ENCODE measurements around the gene ASL. TPM values are rescaled to one million over a fixed set of nuclear protein-coding genes. Genes with fewer than 3 reads are reported as not detected.

The ASL gene
- total and polyA plus RNA-seq, 4 donors: 60.3 to 272 (median 252) TPM

GRCh38 chr7:66052447-66052846, 23.2 kb upstream of the ASL start:
- 65% methylated on average over 6 of the region's 6 CpGs for WGBS
- no peaks in the 10 kb centered on the region for H3K36me3 ChIP-seq (ENCODE audit: control insufficient read depth in 4 of 4, insufficient read depth in 3 of 4, low read depth in 1 of 4, low read length in 3 of 4)
- peaks cover 0 to 4% (median 0%) of the 10 kb centered on the region in 4 donors for H3K4me1 ChIP-seq (ENCODE audit: control insufficient read depth in 4 of 4, insufficient read depth in 4 of 4, low read length in 3 of 4)
- TF ChIP-seq SP1 (IDR thresholded peaks at IDR 0.05): peak; percentile 29
- no peak for TF ChIP-seq JUND (IDR thresholded peaks at IDR 0.05)
- TF ChIP-seq HNF4G (IDR thresholded peaks at IDR 0.05): no peak
- TF ChIP-seq HNF4A (conservative IDR thresholded peaks at IDR 0.05): peak in 1 of 2 donors; percentile 17
- TF ChIP-seq FOXA2 (IDR thresholded peaks at IDR 0.05): no peak
- no peak for TF ChIP-seq CTCF (IDR thresholded peaks at IDR 0.05; ENCODE audit: low read depth, low read length, missing input control)
- no peak for TF ChIP-seq TAF1 (conservative IDR thresholded peaks at IDR 0.05)
- TF ChIP-seq REST (IDR thresholded peaks at IDR 0.05): no peak
- no peak for TF ChIP-seq FOXA1 (IDR thresholded peaks at IDR 0.05)
- peak; percentile 52 to 59 for TF ChIP-seq RXRA (IDR thresholded peaks at IDR 0.05)
- no peak for TF ChIP-seq ATF3 (IDR thresholded peaks at IDR 0.05)
- TF ChIP-seq NR2F2 (IDR thresholded peaks at IDR 0.05): no peak
- TF ChIP-seq EGR1 (IDR thresholded peaks at IDR 0.05; ENCODE audit: low read depth in 2 of 2): no peak
- no peak for TF ChIP-seq YY1 (IDR thresholded peaks at IDR 0.05)
- no peak for TF ChIP-seq GABPA (IDR thresholded peaks at IDR 0.05 in 1 of 2, conservative IDR thresholded peaks at IDR 0.05 in 1 of 2)
- H3K9ac ChIP-seq (ENCODE audit: low read depth in 1 of 2, low read length in 2 of 2): no peak overlapping the region
- H3K27ac ChIP-seq (ENCODE audit: low read depth in 1 of 2, low read length in 2 of 2): no peak overlapping the region
- DNase-seq (ENCODE audit: low spot score): no peak
- no peaks in the 10 kb centered on the region for H3K9me3 ChIP-seq (ENCODE audit: control insufficient read depth in 4 of 4, low read length in 3 of 4)
- no peaks in the 10 kb centered on the region for H3K27me3 ChIP-seq (ENCODE audit: control insufficient read depth in 4 of 4, insufficient read depth in 4 of 4, low read length in 3 of 4)
- no peak overlapping the region for H3K4me3 ChIP-seq (ENCODE audit: low read depth in 1 of 3, low read length in 3 of 3)

GRCh38 chr7:66054063-66054462, 21.6 kb upstream of the ASL start:
- 91% methylated on average over 6 of the region's 6 CpGs for WGBS
- H3K4me1 ChIP-seq (ENCODE audit: control insufficient read depth in 4 of 4, insufficient read depth in 4 of 4, low read length in 3 of 4): peaks cover 0 to 4% (median 0%) of the 10 kb centered on the region in 4 donors
- H3K27ac ChIP-seq (ENCODE audit: low read depth in 1 of 2, low read length in 2 of 2): no peak overlapping the region
- H3K9ac ChIP-seq (ENCODE audit: low read depth in 1 of 2, low read length in 2 of 2): no peak overlapping the region
- no peak for TF ChIP-seq SP1 (IDR thresholded peaks at IDR 0.05)
- no peak for TF ChIP-seq HNF4G (IDR thresholded peaks at IDR 0.05)
- no peak for TF ChIP-seq RAD21 (IDR thresholded peaks at IDR 0.05)
- DNase-seq (ENCODE audit: low spot score): no peak
- H3K4me3 ChIP-seq (ENCODE audit: low read depth in 1 of 3, low read length in 3 of 3): no peak overlapping the region
- no peaks in the 10 kb centered on the region for H3K9me3 ChIP-seq (ENCODE audit: control insufficient read depth in 4 of 4, low read length in 3 of 4)
- no peaks in the 10 kb centered on the region for H3K36me3 ChIP-seq (ENCODE audit: control insufficient read depth in 4 of 4, insufficient read depth in 3 of 4, low read depth in 1 of 4, low read length in 3 of 4)
- H3K27me3 ChIP-seq (ENCODE audit: control insufficient read depth in 4 of 4, insufficient read depth in 4 of 4, low read length in 3 of 4): no peaks in the 10 kb centered on the region
